SK-N-SH (cell line): ENCODE measurements around the gene TANC2. TPM values are rescaled to one million over a fixed set of nuclear protein-coding genes. Genes with fewer than 3 reads are reported as not detected.

Source experiments
- CTCF ChIA-PET: fragments of 300-600, 350-600 bp; formaldehyde crosslinking; extraction: SDS; loops from one replicate; lab custom pipeline; 2021; lab: Yijun Ruan, JAX
- POLR2A ChIA-PET: fragments of 350-600 bp; sonication (Branson Sonifier 250); formaldehyde crosslinking; extraction: SDS; loops from one replicate; lab custom pipeline; 2020; ENCODE audit warnings: antibody characterized with exemption, inconsistent platforms; lab: Yijun Ruan, JAX
- DNase-seq: peaks from one replicate; pipeline ENCODE4 v3.0.0; 2012
- H2AFZ ChIP-seq: fragments of 200-600 bp; sonication (generic); 2 replicates; pipeline ENCODE4 v1.8.1; 2016; ENCODE audit warnings: antibody characterized with exemption, mild to moderate bottlenecking, low read depth
- H3F3A ChIP-seq: fragments of 200-600 bp; sonication (generic); replicated peaks from 2 replicates; pipeline ENCODE3; 2016; ENCODE audit warnings: antibody characterized with exemption, mild to moderate bottlenecking; ENCODE audit not compliant: insufficient read depth
- H3K27ac ChIP-seq, 2 experiments: fragments of 200-500 bp in 1 of 2; fragments of 200-600 bp in 1 of 2; sonication (Bioruptor generic) in 1 of 2; sonication (generic), shearing (Covaris generic) in 1 of 2; 2 replicates each; pipeline versions ENCODE4 v1.5.1 to v1.6.1; 2014 to 2016; ENCODE audit warnings: low read depth in 2 of 2, inconsistent platforms in 1 of 2, low read length in 1 of 2, mild to moderate bottlenecking in 1 of 2, mixed read lengths in 1 of 2
- H3K27me3 ChIP-seq: fragments of 200-600 bp; sonication (generic), shearing (Covaris generic); 2 replicates; pipeline ENCODE4 v1.6.1; 2016; ENCODE audit warnings: mixed run types; ENCODE audit not compliant: insufficient read depth
- H3K36me3 ChIP-seq, 2 experiments: fragments of 200-500 bp in 1 of 2; fragments of 200-600 bp in 1 of 2; sonication (Bioruptor generic) in 1 of 2; sonication (generic) in 1 of 2; replicated peaks in 1 of 2; 2 replicates each; pipeline versions ENCODE3 to v1.5.1; 2014 to 2016; ENCODE audit warnings: low read length in 1 of 2, mild to moderate bottlenecking in 1 of 2; ENCODE audit not compliant: insufficient read depth in 2 of 2, control insufficient read depth in 1 of 2
- H3K4me1 ChIP-seq, 2 experiments: fragments of 200-500 bp in 1 of 2; fragments of 200-600 bp in 1 of 2; sonication (Bioruptor generic) in 1 of 2; sonication (generic), shearing (Covaris generic) in 1 of 2; 2 replicates each; pipeline versions ENCODE4 v1.5.1 to v1.6.1; 2014 to 2016; ENCODE audit warnings: low read depth in 1 of 2, low read length in 1 of 2, mixed run types in 1 of 2; ENCODE audit not compliant: insufficient read depth in 2 of 2, control insufficient read depth in 1 of 2
- H3K4me2 ChIP-seq: fragments of 200-600 bp; sonication (generic), shearing (Covaris generic); 2 replicates; pipeline ENCODE4 v1.6.1; 2017; ENCODE audit warnings: mixed run types
- H3K4me3 ChIP-seq, 2 experiments: fragments of 200-500 bp in 1 of 2; fragments of 200-600 bp in 1 of 2; sonication (Bioruptor generic) in 1 of 2; sonication (generic), shearing (Covaris generic) in 1 of 2; 2 replicates each; pipeline versions ENCODE4 v1.5.1 to v1.8.1; 2014 to 2016; ENCODE audit warnings: low read depth in 2 of 2, inconsistent platforms in 1 of 2, low read length in 1 of 2, mild to moderate bottlenecking in 1 of 2, mixed read lengths in 1 of 2, moderate library complexity in 1 of 2
- H3K79me2 ChIP-seq: fragments of 200-600 bp; sonication (generic); 2 replicates; pipeline ENCODE4 v1.8.1; 2017; ENCODE audit warnings: mild to moderate bottlenecking; ENCODE audit not compliant: insufficient read depth
- H3K9ac ChIP-seq: fragments of 200-600 bp; sonication (generic); 2 replicates; pipeline ENCODE4 v1.6.1; 2017; ENCODE audit warnings: mixed run types
- H3K9me2 ChIP-seq: fragments of 200-600 bp; sonication (generic); 2 replicates; pipeline ENCODE4 v1.6.1; 2017; ENCODE audit warnings: mixed run types
- H3K9me3 ChIP-seq: fragments of 200-600 bp; sonication (generic); 2 replicates; pipeline ENCODE4 v1.6.1; 2017; ENCODE audit warnings: mixed run types, mild to moderate bottlenecking, moderate library complexity
- H4K20me1 ChIP-seq: fragments of 200-600 bp; sonication (generic); 2 replicates; pipeline ENCODE4 v1.6.1; 2017; ENCODE audit warnings: mild to moderate bottlenecking, mixed run types; ENCODE audit not compliant: insufficient read depth
- CTCF ChIP-seq: fragments of 200-600 bp; sonication (generic); IDR thresholded peaks from 2 replicates; pipeline ENCODE4 v1.6.1; 2017; ENCODE audit warnings: antibody characterized with exemption, mild to moderate bottlenecking, moderate library complexity
- EP300 ChIP-seq, 2 experiments: IDR thresholded peaks; 2 replicates each; pipeline versions ENCODE4 v1.4.0 to v1.6.1; 2012; ENCODE audit warnings: borderline replicate concordance in 1 of 2, low read depth in 1 of 2, low read length in 1 of 2
- EZH2phosphoT487 ChIP-seq: fragments of 200-600 bp; sonication (generic); IDR thresholded peaks from 2 replicates; pipeline ENCODE4 v1.6.1; 2017; ENCODE audit warnings: low read depth, mixed run types, mild to moderate bottlenecking, antibody characterized with exemption, moderate library complexity, borderline replicate concordance
- MAX ChIP-seq: IDR thresholded peaks from 2 replicates; pipeline ENCODE4 v1.4.0; 2012; ENCODE audit warnings: low read depth
- MEF2A ChIP-seq: IDR thresholded peaks from 2 replicates; pipeline ENCODE4 v1.4.0; 2012; ENCODE audit warnings: low read depth, borderline replicate concordance
- MXI1 ChIP-seq: IDR thresholded peaks from 2 replicates; pipeline ENCODE4 v1.6.1; 2012; ENCODE audit warnings: mild to moderate bottlenecking, low read depth, low read length, improper control_type of control experiment
- NRF1 ChIP-seq: IDR thresholded peaks from 2 replicates; pipeline ENCODE4 v1.6.1; 2012; ENCODE audit warnings: low read depth, mild to moderate bottlenecking, low read length
- RCOR1 ChIP-seq: fragments of 150-350 bp; IDR thresholded peaks from 2 replicates; pipeline ENCODE4 v1.6.1; 2017; ENCODE audit warnings: antibody characterized with exemption, low read length
- REST ChIP-seq: IDR thresholded peaks from 2 replicates; pipeline ENCODE4 v1.6.1; 2012; ENCODE audit warnings: mild to moderate bottlenecking, low read depth, low read length, moderate library complexity
- RXRA ChIP-seq: IDR thresholded peaks from 2 replicates; pipeline ENCODE4 v1.4.0; 2012; ENCODE audit warnings: low read depth, mild to moderate bottlenecking, borderline replicate concordance
- SIN3A ChIP-seq: IDR thresholded peaks from 2 replicates; pipeline ENCODE4 v1.6.1; 2012; ENCODE audit warnings: low read depth, mild to moderate bottlenecking, low read length, moderate library complexity, borderline replicate concordance
- TCF12 ChIP-seq: IDR thresholded peaks from 2 replicates; pipeline ENCODE4 v1.4.0; 2012
- TEAD4 ChIP-seq: IDR thresholded peaks from 2 replicates; pipeline ENCODE4 v1.4.0; 2012; ENCODE audit warnings: mild to moderate bottlenecking, borderline replicate concordance; ENCODE audit not compliant: insufficient read depth
- USF2 ChIP-seq: fragments of 150-350 bp; IDR thresholded peaks from 2 replicates; pipeline ENCODE4 v1.6.1; 2017; ENCODE audit warnings: antibody characterized with exemption, low read length, low read depth, borderline replicate concordance
- ZBTB33 ChIP-seq: IDR thresholded peaks from 2 replicates; pipeline ENCODE4 v1.4.0; 2012; ENCODE audit warnings: low read depth, borderline replicate concordance
- WGBS: methylation state at CpG from one replicate; pipeline ENCODE4 v1.1.6; 2017; ENCODE audit warnings: low lambda C conversion rate; 5-methylcytosine and 5-hydroxymethylcytosine counted together
- polyA plus RNA-seq, 3 experiments: library from polyadenylated mRNA; depleted of rRNA; stranded (reverse); fragments of >200 nt; gene quantifications; 2 replicates each; pipeline ENCODE4 v1.2.3, GENCODE V29; 2012

Gene TANC2
- polyA plus RNA-seq, 1 of the 3 experiments (the other 2 are of a cell fraction) = 23.0 TPM

- 97% methylated on average over 19 of the region's 19 CpGs for WGBS
- no peaks in the 10 kb centered on the region for H3K9me2 ChIP-seq
- H3K4me1 ChIP-seq = peaks cover 4 to 32% of the 10 kb centered on the region in 2 experiments; a peak in 3 of 4 replicates
- H3K79me2 ChIP-seq = peaks cover 38% of the 10 kb centered on the region
- peak overlapping the region; percentile 83 for H2AFZ ChIP-seq
- no peaks in the 10 kb centered on the region for H3K9me3 ChIP-seq
- ChIA-PET POLR2A (no interaction called here), CTCF (interaction anchor here (0.7 to 5.1 kb wide), 5 partner anchors 22 to 293 kb away, joined by 3 to 61 read pairs (median 3); no protein-coding TSS in a partner anchor)
- no peaks in the 10 kb centered on the region for H3K27me3 ChIP-seq
- H4K20me1 ChIP-seq = peaks cover 9% of the 10 kb centered on the region
- H3K27ac ChIP-seq = peak overlapping the region; percentile 54 to 92; a peak in 3 of 4 replicates
- peaks cover 16% of the 10 kb centered on the region for H3F3A ChIP-seq
- TF ChIP-seq TCF12 = no peak
- TF ChIP-seq EP300 (IDR thresholded peaks at IDR 0.05; ENCODE audit: borderline replicate concordance in 1 of 2, low read depth in 1 of 2, low read length in 1 of 2) = no peak
- TF ChIP-seq TEAD4 = no peak
- no peak for TF ChIP-seq MXI1
- no peak for TF ChIP-seq NRF1
- no peak for TF ChIP-seq RCOR1
- TF ChIP-seq CTCF = no peak
- no peak for TF ChIP-seq SIN3A
- no peak for TF ChIP-seq USF2
- TF ChIP-seq EZH2phosphoT487 = no peak
- no peak for TF ChIP-seq MEF2A
- TF ChIP-seq RXRA = no peak
- TF ChIP-seq REST = no peak
- TF ChIP-seq MAX = no peak
- no peak for TF ChIP-seq ZBTB33
- H3K9ac ChIP-seq = peak overlapping the region; percentile 55; the same call in 1 of the 2 replicates
- DNase-seq = no peak
- peak overlapping the region; percentile 64; the same call in 1 of the 2 replicates for H3K4me2 ChIP-seq
- peak overlapping the region in 1 of 2 experiments; percentile 90; a peak in 2 of 4 replicates for H3K4me3 ChIP-seq
- H3K36me3 ChIP-seq = peaks cover under 1 to 4% of the 10 kb centered on the region in 2 experiments
These were observed 805 bp upstream of the TANC2 start for GRCh38 chr17:62965174-62965685.
